GM12874 (cell line): ENCODE results near the gene ARHGAP8.

Source experiments
- TF ChIP-seq, protein P1 (sequence below): IDR thresholded peaks from 2 replicates; pipeline ENCODE4 v1.5.1; 2011; ENCODE audit warnings: low read depth, mild to moderate bottlenecking, control low read depth, low read length, moderate library complexity; ENCODE audit not compliant: insufficient read depth

Gene ARHGAP8

DNA sequence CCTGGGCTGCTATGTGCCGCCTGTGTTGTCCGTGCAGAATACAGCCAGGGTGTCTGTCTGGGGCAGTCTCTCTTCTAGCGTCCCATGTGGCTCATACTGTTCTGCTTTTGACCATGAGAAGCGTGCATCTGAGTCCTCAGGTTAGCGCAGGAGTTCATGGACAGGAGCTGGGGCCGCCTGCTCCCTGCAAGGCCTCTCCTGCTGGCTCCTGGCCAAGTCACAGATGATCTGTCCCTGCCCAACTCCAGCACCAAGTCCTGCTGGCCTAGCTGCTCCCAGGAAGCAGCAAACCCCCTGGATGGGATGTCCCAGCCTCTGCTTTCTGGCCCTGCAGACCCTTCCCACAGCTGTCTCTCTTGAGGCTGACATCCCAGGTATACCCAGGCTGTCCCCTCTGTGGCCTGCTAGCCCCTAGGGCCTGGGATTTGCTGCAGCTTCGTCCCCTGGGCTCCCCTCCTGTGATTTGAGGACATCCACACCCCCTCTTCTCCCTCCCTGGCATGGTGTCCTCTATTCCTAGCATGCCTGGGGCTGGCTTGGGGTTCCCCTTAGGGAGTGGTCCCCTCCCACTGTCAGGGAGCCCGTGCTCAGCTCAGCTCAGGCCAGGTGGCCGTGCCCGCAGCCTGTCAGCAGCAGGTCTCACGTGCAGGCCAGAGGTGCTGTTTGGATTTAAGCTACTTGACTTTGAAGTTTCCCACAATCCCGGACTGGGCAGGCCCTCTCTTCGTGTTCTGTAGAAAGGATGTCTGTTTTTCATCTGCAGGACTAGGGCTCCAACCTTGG, 32.6 kb upstream of the ARHGAP8 start:
- TF ChIP-seq, protein P1, sequence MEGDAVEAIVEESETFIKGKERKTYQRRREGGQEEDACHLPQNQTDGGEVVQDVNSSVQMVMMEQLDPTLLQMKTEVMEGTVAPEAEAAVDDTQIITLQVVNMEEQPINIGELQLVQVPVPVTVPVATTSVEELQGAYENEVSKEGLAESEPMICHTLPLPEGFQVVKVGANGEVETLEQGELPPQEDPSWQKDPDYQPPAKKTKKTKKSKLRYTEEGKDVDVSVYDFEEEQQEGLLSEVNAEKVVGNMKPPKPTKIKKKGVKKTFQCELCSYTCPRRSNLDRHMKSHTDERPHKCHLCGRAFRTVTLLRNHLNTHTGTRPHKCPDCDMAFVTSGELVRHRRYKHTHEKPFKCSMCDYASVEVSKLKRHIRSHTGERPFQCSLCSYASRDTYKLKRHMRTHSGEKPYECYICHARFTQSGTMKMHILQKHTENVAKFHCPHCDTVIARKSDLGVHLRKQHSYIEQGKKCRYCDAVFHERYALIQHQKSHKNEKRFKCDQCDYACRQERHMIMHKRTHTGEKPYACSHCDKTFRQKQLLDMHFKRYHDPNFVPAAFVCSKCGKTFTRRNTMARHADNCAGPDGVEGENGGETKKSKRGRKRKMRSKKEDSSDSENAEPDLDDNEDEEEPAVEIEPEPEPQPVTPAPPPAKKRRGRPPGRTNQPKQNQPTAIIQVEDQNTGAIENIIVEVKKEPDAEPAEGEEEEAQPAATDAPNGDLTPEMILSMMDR, result no peak

DNA sequence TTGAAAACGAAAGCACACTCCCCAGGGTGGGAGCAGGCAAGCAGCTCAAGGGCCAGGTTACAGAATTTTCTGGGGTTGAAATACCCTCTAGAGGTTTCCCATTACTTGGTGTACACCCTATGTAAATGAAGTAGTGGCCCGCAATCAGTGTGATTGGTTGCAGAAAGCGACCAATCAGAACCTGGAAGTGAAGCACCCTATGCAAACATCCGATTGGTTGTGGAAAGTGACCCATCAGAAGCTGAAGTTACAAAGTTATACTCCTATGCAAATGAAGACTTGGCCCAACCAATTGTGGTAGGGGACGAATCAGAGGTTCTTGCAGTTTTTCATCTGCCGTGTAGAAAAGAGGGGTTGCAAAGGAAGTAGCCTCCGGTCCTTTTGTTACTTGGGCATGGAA, 31.2 kb upstream of the ARHGAP8 start:
- TF ChIP-seq, protein P1, result no peak

DNA sequence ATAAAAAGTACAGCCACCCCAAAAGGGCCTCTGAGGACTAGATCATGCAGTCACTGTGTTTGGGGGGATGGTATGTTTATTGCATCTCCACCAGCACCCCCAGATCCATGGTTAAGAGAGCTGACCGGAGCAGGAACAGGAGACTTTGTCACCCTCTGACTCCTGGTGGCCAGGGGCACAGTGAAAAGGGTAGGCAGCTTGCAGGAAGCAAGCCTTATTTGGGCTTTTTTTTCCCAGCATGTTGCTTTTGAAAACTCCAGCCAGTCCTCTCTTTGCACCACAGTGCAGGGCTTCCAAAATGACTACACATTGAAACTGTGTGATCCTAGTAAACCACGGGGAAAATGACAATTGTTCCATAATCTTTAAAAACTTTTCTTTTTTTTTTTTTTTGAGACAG, 29.8 kb upstream of the ARHGAP8 start:
- TF ChIP-seq, protein P1, result no peak

DNA sequence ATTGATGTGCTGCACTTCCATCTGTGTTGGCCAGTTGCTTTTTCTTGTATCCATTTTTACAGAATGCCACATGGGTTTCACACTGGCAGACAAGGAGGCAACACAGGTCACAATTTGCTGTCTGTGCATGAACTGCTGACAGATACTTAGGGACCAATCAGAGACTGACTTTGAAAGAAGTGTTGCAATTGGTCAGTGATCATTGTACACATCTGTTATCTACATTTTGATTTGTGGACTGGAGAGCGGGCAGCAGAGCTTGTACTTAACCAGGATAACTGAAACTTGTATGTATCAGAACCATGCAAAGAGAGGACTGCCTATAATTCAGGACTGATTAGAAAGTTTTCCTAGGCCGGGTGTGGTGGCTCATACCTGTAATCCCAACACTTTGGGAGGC, 28.6 kb upstream of the ARHGAP8 start:
- TF ChIP-seq, protein P1, result no peak

DNA sequence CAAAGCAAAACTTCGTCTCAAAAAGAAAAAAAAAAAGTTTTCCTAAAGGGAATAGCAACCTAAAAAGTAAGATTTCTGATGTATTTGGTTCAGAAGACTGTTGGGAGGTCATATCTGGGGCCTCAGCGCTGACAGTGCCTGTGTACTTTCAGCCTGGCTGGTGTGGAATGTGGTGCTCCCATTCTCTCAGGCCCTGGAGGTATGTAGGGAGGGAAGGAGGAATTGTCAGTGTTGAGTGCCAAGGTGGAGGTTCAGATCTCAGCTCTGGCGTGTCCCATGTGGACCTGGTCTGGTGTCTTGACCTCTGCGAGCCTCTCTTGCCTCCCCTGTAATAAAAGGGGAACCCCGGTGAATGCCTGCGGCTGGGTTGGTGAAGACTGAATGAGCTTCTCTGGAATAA, 28.0 kb upstream of the ARHGAP8 start:
- TF ChIP-seq, protein P1, result no peak

DNA sequence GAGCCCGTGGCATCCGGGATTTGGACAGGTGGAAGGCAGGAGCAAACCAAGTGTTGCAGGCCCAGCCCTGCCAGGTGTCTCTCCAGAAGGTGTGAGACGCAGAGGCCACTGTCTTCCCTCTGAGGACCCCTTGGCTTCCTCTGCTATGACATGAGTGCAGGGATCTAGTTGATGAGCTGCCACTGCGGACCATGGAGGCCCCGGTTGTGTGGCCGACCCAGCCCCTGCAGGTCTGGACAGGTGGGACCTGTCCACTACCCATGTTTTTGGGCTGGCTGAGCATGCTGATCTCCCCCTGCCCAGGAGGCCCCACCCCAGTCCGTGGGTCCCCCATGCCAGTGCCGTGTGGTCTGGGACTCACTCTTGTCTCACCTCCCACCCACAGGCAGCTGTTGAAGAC, 27.5 kb upstream of the ARHGAP8 start:
- TF ChIP-seq, protein P1, result no peak

DNA sequence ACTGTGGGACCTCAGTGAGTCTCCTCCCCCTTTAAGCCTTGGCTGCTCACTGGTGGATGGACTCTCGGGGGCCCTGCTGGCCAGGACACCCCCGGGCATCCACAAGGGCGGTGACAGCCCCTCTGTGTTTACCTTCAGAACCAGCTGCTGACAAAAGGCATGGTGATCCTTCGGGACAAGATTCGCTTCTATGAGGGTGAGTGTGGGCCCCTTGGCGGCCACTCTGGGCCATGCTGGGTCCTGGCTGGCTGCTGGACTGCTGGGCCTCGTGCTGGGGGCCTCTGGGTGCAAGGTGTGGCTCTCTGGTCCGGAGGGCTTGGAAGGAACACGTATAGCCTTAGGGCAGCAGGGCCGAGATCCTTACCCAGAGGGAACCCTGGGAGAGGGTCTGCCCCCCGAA, 25.9 kb upstream of the ARHGAP8 start:
- TF ChIP-seq, protein P1, result no peak
